HL-60 (cell line): Measurements from ENCODE around the gene TRIM25.

Experiments
- CTCF ChIP-seq: IDR thresholded peaks from one replicate; pipeline ENCODE4 v1.5.1; 2011; ENCODE audit warnings: low read length, control low read depth, inconsistent platforms; ENCODE audit not compliant: insufficient read depth
- GABPA ChIP-seq: IDR thresholded peaks from 2 replicates; pipeline ENCODE4 v1.6.1; 2012; ENCODE audit warnings: low read depth
- POLR2AphosphoS5 ChIP-seq: IDR thresholded peaks from 2 replicates; pipeline ENCODE4 v1.6.1; 2012; ENCODE audit warnings: low read depth

- TF ChIP-seq CTCF (no peak), GABPA (no peak), POLR2AphosphoS5 (no peak)
Observed at GRCh38 chr17:56849131-56849530, 64.7 kb downstream of the TRIM25 start.
